ENCODE data around the gene EPG5. TPM values are rescaled to one million over a fixed set of nuclear protein-coding genes. Genes with fewer than 3 reads are reported as not detected.
"Not testable (repeated sequence)": the region's sequence is repeated elsewhere in the genome, so short reads cannot be mapped to it uniquely, and the experiment has no call there.

The EPG5 gene
- total RNA-seq, 1 experiment from 2014 or later = 16.7 TPM

GRCh38 chr18:45807144-45807543 is 160.0 kb downstream of the EPG5 start:
- H3K27ac ChIP-seq (ENCODE audit: low read depth, low read length, poor library complexity, severe bottlenecking); intact Hi-C loops (cut with micrococcal nuclease; ENCODE audit: unreplicated experiment); H3K36me3 ChIP-seq (ENCODE audit: insufficient read depth, low read length, poor library complexity, severe bottlenecking); POLR2A ChIA-PET (ENCODE audit: low non-redundant PET); BruUV-seq (replicated peaks); H3K9me3 ChIP-seq (ENCODE audit: low read depth, low read length, poor library complexity, severe bottlenecking); H3K27me3 ChIP-seq (replicated peaks; ENCODE audit: insufficient read depth, low read depth, low read length, poor library complexity); H3K4me3 ChIP-seq (ENCODE audit: low read depth, low read length, poor library complexity, severe bottlenecking); H3K4me1 ChIP-seq (ENCODE audit: insufficient read depth, low read length, poor library complexity, severe bottlenecking): not testable (repeated sequence)
- peak; percentile 45 for DNase-seq (ENCODE audit: low spot score)
- CTCF ChIA-PET = interaction anchor here (1.3 kb wide), 1 partner anchor 84 kb away, joined by 4 read pairs; no protein-coding TSS in a partner anchor
- TF ChIP-seq CTCF (conservative IDR thresholded peaks at IDR 0.05; ENCODE audit: low read depth, low read length) = peak; percentile 50

- CTCF ChIA-PET = no interaction called here
- intact Hi-C loops (cut with micrococcal nuclease; ENCODE audit: unreplicated experiment) = no loop called here
- no peak for DNase-seq (ENCODE audit: low spot score)
- Histone ChIP-seq H3K36me3 (ENCODE audit: insufficient read depth, low read length, poor library complexity, severe bottlenecking) (no peaks in the 10 kb centered on the region), H3K27ac (ENCODE audit: low read depth, low read length, poor library complexity, severe bottlenecking) (no peak overlapping the region), H3K4me1 (ENCODE audit: insufficient read depth, low read length, poor library complexity, severe bottlenecking) (no peaks in the 10 kb centered on the region), H3K27me3 (replicated peaks; ENCODE audit: insufficient read depth, low read depth, low read length, poor library complexity) (no peaks in the 10 kb centered on the region), H3K4me3 (ENCODE audit: low read depth, low read length, poor library complexity, severe bottlenecking) (no peak overlapping the region), H3K9me3 (ENCODE audit: low read depth, low read length, poor library complexity, severe bottlenecking) (peaks cover 7% of the 10 kb centered on the region)
- POLR2A ChIA-PET (ENCODE audit: low non-redundant PET) = interaction anchor here (0.7 kb wide), 1 partner anchor 238 kb away, joined by 7 read pairs; no protein-coding TSS in a partner anchor
- TF ChIP-seq EZH2 (IDR thresholded peaks at IDR 0.05; ENCODE audit: borderline replicate concordance, low read depth, low read length, poor library complexity, severe bottlenecking) (no peak), CTCF (conservative IDR thresholded peaks at IDR 0.05; ENCODE audit: low read depth, low read length) (no peak)
- no TSS peak for BruUV-seq (replicated peaks)
Observed at GRCh38 chr18:45806226-45806625, 160.9 kb downstream of the EPG5 start.

GRCh38 chr18:45805551-45805950 is 161.6 kb downstream of the EPG5 start:
- ChIA-PET POLR2A (ENCODE audit: low non-redundant PET) (no interaction called here), CTCF (no interaction called here)
- Histone ChIP-seq H3K27ac (ENCODE audit: low read depth, low read length, poor library complexity, severe bottlenecking) (no peak overlapping the region), H3K36me3 (ENCODE audit: insufficient read depth, low read length, poor library complexity, severe bottlenecking) (no peaks in the 10 kb centered on the region), H3K9me3 (ENCODE audit: low read depth, low read length, poor library complexity, severe bottlenecking) (peaks cover 7% of the 10 kb centered on the region), H3K4me1 (ENCODE audit: insufficient read depth, low read length, poor library complexity, severe bottlenecking) (no peaks in the 10 kb centered on the region), H3K4me3 (ENCODE audit: low read depth, low read length, poor library complexity, severe bottlenecking) (no peak overlapping the region), H3K27me3 (replicated peaks; ENCODE audit: insufficient read depth, low read depth, low read length, poor library complexity) (no peaks in the 10 kb centered on the region)
- no peak for DNase-seq (ENCODE audit: low spot score)
- no peak for TF ChIP-seq EZH2 (IDR thresholded peaks at IDR 0.05; ENCODE audit: borderline replicate concordance, low read depth, low read length, poor library complexity, severe bottlenecking)
- no peak for TF ChIP-seq CTCF (conservative IDR thresholded peaks at IDR 0.05; ENCODE audit: low read depth, low read length)
- intact Hi-C loops (cut with micrococcal nuclease; ENCODE audit: unreplicated experiment) = no loop called here
- no TSS peak for BruUV-seq (replicated peaks)
